Hepatocyte (in vitro differentiated cells): ENCODE measurements around the gene APOH. TPM values are rescaled to one million over a fixed set of nuclear protein-coding genes. Genes with fewer than 3 reads are reported as not detected.

Experiments used
- DNase-seq: peaks from one replicate; pipeline ENCODE4 v3.0.0-alpha.2; 2016; ENCODE audit warnings: low spot score
- H2AFZ ChIP-seq: fragments of 200-600 bp; sonication (generic); 2 replicates; pipeline ENCODE4 v1.6.0; 2016; ENCODE audit warnings: antibody characterized with exemption, mild to moderate bottlenecking
- H3K27ac ChIP-seq: fragments of 200-600 bp; sonication (generic); 2 replicates; pipeline ENCODE4 v1.5.1; 2016; ENCODE audit warnings: mild to moderate bottlenecking
- H3K27me3 ChIP-seq: fragments of 200-600 bp; sonication (generic); 2 replicates; pipeline ENCODE4 v1.6.1; 2016
- H3K36me3 ChIP-seq: fragments of 200-600 bp; sonication (generic); replicated peaks from 2 replicates; pipeline ENCODE4 v1.5.1; 2016; ENCODE audit warnings: low read depth; ENCODE audit not compliant: insufficient read depth
- H3K4me1 ChIP-seq: fragments of 200-600 bp; sonication (generic); 2 replicates; pipeline ENCODE4 v1.5.1; 2016; ENCODE audit warnings: mild to moderate bottlenecking, moderate library complexity; ENCODE audit not compliant: insufficient read depth
- H3K4me2 ChIP-seq: fragments of 200-600 bp; sonication (generic); 2 replicates; pipeline ENCODE4 v1.6.0; 2016
- H3K4me3 ChIP-seq: fragments of 200-600 bp; sonication (generic); 2 replicates; pipeline ENCODE4 v1.5.1; 2016; ENCODE audit warnings: mild to moderate bottlenecking
- H3K79me2 ChIP-seq: fragments of 200-600 bp; sonication (generic); 2 replicates; pipeline ENCODE4 v1.6.0; 2017; ENCODE audit warnings: mild to moderate bottlenecking
- H3K9me2 ChIP-seq: fragments of 200-600 bp; sonication (generic); replicated peaks from 2 replicates; pipeline ENCODE4 v1.6.0; 2017; ENCODE audit warnings: mild to moderate bottlenecking; ENCODE audit not compliant: insufficient read depth
- H3K9me3 ChIP-seq: fragments of 200-600 bp; sonication (generic); 2 replicates; pipeline ENCODE4 v1.5.1; 2016; ENCODE audit warnings: low read depth, mild to moderate bottlenecking
- H4K20me1 ChIP-seq: fragments of 200-600 bp; sonication (generic); 2 replicates; pipeline ENCODE4 v1.6.0; 2016; ENCODE audit warnings: mild to moderate bottlenecking; ENCODE audit not compliant: insufficient read depth, poor library complexity, severe bottlenecking
- CTCF ChIP-seq: fragments of 200-600 bp; sonication (generic); IDR thresholded peaks from 2 replicates; pipeline ENCODE4 v1.5.1; 2016; ENCODE audit warnings: antibody characterized with exemption, mild to moderate bottlenecking; ENCODE audit not compliant: poor library complexity
- EZH2 ChIP-seq: fragments of 200-600 bp; sonication (generic); IDR thresholded peaks from 2 replicates; pipeline ENCODE4 v1.6.1; 2016; ENCODE audit warnings: antibody characterized with exemption, mild to moderate bottlenecking, borderline replicate concordance
- EZH2phosphoT487 ChIP-seq: fragments of 200-600 bp; sonication (generic); IDR thresholded peaks from one replicate; pipeline ENCODE4 v1.6.1; 2018; ENCODE audit warnings: antibody characterized with exemption, mild to moderate bottlenecking, low read depth, moderate library complexity; ENCODE audit not compliant: unreplicated experiment, severe bottlenecking
- WGBS: methylation state at CpG from one replicate; pipeline ENCODE4 v1.1.6; 2016; ENCODE audit warnings: low lambda C conversion rate; ENCODE audit errors: missing lambda C conversion rate; 5-methylcytosine and 5-hydroxymethylcytosine counted together
- polyA plus RNA-seq: library from polyadenylated mRNA; unstranded; fragments of >200 nt; fragmentation: Nextera tagmentation; extraction: Ambion mirVana; gene quantifications from 2 replicates; pipeline ENCODE4 v1.2.1, GENCODE V29; 2016
- total RNA-seq: library from RNA; depleted of rRNA; stranded (reverse); fragments of >200 nt; gene quantifications from 2 replicates; pipeline ENCODE4 v1.2.3, GENCODE V29; 2014

Gene APOH
- total and polyA plus RNA-seq, 2 experiments from 2014 or later, result 374 to 449 TPM

GRCh38 chr17:66190738-66191592 lies 38.2 kb downstream of the APOH start:
- Histone ChIP-seq H3K27ac (peak overlapping the region; percentile 77), H2AFZ (peak overlapping the region; percentile 92), H3K79me2 (peaks cover 20% of the 10 kb centered on the region), H3K9me3 (no peaks in the 10 kb centered on the region), H3K4me2 (peak overlapping the region; percentile 86), H3K9me2 (no peaks in the 10 kb centered on the region), H4K20me1 (no peaks in the 10 kb centered on the region), H3K4me1 (peaks cover 11% of the 10 kb centered on the region), H3K36me3 (no peaks in the 10 kb centered on the region), H3K4me3 (peak overlapping the region; percentile 79), H3K27me3 (no peaks in the 10 kb centered on the region)
- WGBS, result 26% methylated on average over 16 of the region's 16 CpGs
- DNase-seq, result peak; percentile 12
- TF ChIP-seq EZH2phosphoT487 (no peak), CTCF (no peak), EZH2 (no peak)

- Histone ChIP-seq H3K9me2 (no peaks in the 10 kb centered on the region), H3K9me3 (no peaks in the 10 kb centered on the region), H2AFZ (no peak overlapping the region), H3K36me3 (no peaks in the 10 kb centered on the region), H3K27ac (no peak overlapping the region), H3K4me1 (peaks cover 11% of the 10 kb centered on the region), H3K79me2 (peaks cover 32% of the 10 kb centered on the region), H3K4me2 (no peak overlapping the region), H4K20me1 (no peaks in the 10 kb centered on the region), H3K27me3 (no peaks in the 10 kb centered on the region), H3K4me3 (no peak overlapping the region)
- 92% methylated on average over 2 of the region's 2 CpGs for WGBS
- DNase-seq, result no peak
- no peak for TF ChIP-seq CTCF
- TF ChIP-seq EZH2phosphoT487, result no peak
- TF ChIP-seq EZH2, result no peak
Measured at GRCh38 chr17:66187718-66188117, 41.5 kb downstream of the APOH start.

GRCh38 chr17:66185862-66186261 lies 43.4 kb downstream of the APOH start:
- Histone ChIP-seq H2AFZ (no peak overlapping the region), H3K27me3 (no peaks in the 10 kb centered on the region), H3K4me1 (peaks cover 5% of the 10 kb centered on the region), H3K4me3 (no peak overlapping the region), H3K36me3 (no peaks in the 10 kb centered on the region), H3K4me2 (no peak overlapping the region), H4K20me1 (no peaks in the 10 kb centered on the region), H3K9me3 (no peaks in the 10 kb centered on the region), H3K79me2 (peaks cover 32% of the 10 kb centered on the region), H3K27ac (no peak overlapping the region), H3K9me2 (no peaks in the 10 kb centered on the region)
- TF ChIP-seq EZH2phosphoT487 (no peak), EZH2 (no peak), CTCF (no peak)
- no peak for DNase-seq
- WGBS, result 93% methylated on average over 4 of the region's 4 CpGs
